T-helper 2 cell treated with Interferon-gamma antibody and Interleukin-4, amounts not matched to agents 100 ng/mL and 5 ng/mL, for 36 hours (primary cell): ENCODE data around the gene POMP. TPM values are rescaled to one million over a fixed set of nuclear protein-coding genes. Genes with fewer than 3 reads are reported as not detected.

Experiments used
- total RNA-seq: library from RNA; stranded (reverse); gene quantifications from 2 replicates; pipeline ENCODE4 v1.2.3, GENCODE V29; 2022

Gene POMP
- total RNA-seq, 1 donor from 2014 or later: 104 TPM

Other genes with a start within 250 kb of the POMP start
- gene FLT1, start 164.0 kb upstream of the POMP start, total RNA-seq: 0.82 and 1.1 TPM in 2 replicates
- gene SLC46A3, start 59.8 kb downstream of the POMP start, total RNA-seq: 10.5 and 12.2 TPM in 2 replicates
- gene MTUS2, start 161.2 kb downstream of the POMP start, total RNA-seq: not detected in 2 replicates